ENCODE data around the gene CNST.

Gene CNST

DNA sequence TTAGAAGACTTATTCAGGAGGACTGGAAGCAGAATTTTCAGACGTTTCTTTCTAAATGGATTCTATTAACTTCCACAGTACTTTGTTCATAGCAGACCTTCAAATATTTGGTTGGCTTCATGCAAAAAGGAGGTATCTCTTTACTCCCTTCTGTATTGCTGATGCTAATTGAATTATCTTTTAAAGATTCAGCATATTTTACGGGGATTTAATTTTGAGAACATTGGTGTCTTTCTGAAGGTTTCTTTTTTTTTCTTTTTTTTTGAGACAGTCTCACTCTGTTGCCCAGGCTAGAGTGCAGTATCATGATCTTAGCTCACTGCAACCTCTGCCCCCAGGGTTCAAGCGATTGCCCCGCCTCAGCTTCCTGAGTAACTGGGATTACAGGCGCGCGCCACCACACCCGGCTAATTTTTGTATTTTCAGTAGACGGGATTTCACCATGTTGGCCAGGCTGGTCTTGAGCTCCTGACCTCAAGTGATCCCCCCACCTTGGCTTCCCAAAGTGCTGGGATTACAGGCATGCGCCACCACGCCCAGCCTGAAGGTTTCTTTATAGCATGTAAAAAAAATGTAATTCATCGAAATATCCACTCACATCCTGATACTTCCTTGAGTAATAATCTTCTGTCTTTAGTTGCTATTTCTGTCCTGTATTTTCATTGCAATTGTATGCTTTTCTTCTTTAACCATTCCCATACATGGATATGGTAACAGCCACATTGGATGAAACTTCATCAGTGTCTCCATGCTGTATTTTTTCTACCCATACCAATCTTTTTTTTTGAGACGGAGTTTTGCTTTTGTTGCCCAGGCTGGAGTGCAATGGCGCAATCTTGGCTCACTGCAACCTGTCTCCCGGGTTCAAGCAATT is 14.5 kb downstream of the CNST start:
- Histone ChIP-seq H3K4me3 (ENCODE audit: low read length) (peak overlapping the region; percentile 5; the same call in 1 of the 2 replicates), H3K27me3 (replicated peaks; ENCODE audit: insufficient read depth, low read length) (no peaks in the 10 kb centered on the region), H3K4me1 (ENCODE audit: low read length) (peaks cover 42% of the 10 kb centered on the region), H2AFZ (ENCODE audit: low read length) (no peak overlapping the region), H3K36me3 (replicated peaks; ENCODE audit: insufficient read depth, low read length) (no peaks in the 10 kb centered on the region), H3K79me2 (ENCODE audit: low read length) (peaks cover 87% of the 10 kb centered on the region), H3K4me2 (ENCODE audit: low read depth, low read length) (peak overlapping the region; percentile 58), H3K27ac (ENCODE audit: low read length) (peak overlapping the region; percentile 73; the same call in 1 of the 2 replicates), H3K9me3 (replicated peaks; ENCODE audit: insufficient read depth, low read length) (no peaks in the 10 kb centered on the region), H3F3A (ENCODE audit: insufficient read depth, low read length) (peaks cover 37% of the 10 kb centered on the region), H3K9ac (ENCODE audit: low read length) (peak overlapping the region; percentile 25; the same call in 1 of the 2 replicates), H4K20me1 (ENCODE audit: insufficient read depth, low read length) (no peaks in the 10 kb centered on the region), H3K9me2 (replicated peaks; ENCODE audit: insufficient read depth, low read length) (no peaks in the 10 kb centered on the region)
- no peak for DNase-seq
- TF ChIP-seq EZH2 (optimal IDR thresholded peaks at IDR 0.05; ENCODE audit: low read depth, low read length) = no peak
- TF ChIP-seq, protein P1, sequence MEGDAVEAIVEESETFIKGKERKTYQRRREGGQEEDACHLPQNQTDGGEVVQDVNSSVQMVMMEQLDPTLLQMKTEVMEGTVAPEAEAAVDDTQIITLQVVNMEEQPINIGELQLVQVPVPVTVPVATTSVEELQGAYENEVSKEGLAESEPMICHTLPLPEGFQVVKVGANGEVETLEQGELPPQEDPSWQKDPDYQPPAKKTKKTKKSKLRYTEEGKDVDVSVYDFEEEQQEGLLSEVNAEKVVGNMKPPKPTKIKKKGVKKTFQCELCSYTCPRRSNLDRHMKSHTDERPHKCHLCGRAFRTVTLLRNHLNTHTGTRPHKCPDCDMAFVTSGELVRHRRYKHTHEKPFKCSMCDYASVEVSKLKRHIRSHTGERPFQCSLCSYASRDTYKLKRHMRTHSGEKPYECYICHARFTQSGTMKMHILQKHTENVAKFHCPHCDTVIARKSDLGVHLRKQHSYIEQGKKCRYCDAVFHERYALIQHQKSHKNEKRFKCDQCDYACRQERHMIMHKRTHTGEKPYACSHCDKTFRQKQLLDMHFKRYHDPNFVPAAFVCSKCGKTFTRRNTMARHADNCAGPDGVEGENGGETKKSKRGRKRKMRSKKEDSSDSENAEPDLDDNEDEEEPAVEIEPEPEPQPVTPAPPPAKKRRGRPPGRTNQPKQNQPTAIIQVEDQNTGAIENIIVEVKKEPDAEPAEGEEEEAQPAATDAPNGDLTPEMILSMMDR (IDR thresholded peaks at IDR 0.05; ENCODE audit: low read length) = no peak
- TF ChIP-seq EZH2phosphoT487 (IDR thresholded peaks at IDR 0.05; ENCODE audit: low read length) = no peak

DNA sequence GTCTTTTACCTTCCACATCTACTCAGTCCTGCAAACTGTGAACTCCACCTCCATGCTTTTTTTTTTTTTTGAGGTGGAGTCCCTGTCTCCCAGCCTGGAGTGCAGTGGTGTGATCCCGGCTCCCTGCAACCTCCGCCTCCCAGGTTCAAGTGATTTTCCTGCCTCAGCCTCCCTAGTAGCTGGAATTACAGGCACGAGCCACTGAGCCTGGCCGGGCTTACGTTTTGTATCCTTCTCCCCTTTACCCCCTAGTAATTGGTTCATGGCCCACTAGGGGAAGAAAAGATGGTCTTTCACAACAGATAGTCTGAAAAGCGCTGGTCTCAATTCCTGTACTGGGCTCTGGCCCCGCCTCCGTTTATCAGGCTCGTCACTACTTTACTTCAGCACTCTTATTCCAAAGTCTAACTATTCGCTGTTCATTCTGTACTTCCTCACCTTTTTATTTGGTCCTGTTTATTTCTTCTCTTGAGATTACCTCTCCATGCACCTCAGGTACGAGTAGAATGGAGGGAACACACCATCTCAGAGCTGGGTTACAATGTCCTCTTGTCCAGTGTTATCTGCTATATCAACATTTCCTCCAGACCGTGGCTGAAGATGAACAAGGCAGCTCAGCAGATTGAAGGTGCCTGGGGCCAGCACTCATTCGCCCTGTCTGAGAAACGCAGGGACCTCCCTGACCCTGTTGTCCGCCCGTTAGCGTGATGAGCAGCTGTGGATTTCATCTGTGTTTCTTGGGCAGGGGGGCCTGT is 16.2 kb downstream of the CNST start:
- H3K9me2 ChIP-seq (replicated peaks; ENCODE audit: insufficient read depth, low read length) = no peaks in the 10 kb centered on the region
- no peak for DNase-seq
- no peaks in the 10 kb centered on the region for H4K20me1 ChIP-seq (ENCODE audit: insufficient read depth, low read length)
- no peak overlapping the region for H3K4me2 ChIP-seq (ENCODE audit: low read depth, low read length)
- H3K27me3 ChIP-seq (replicated peaks; ENCODE audit: insufficient read depth, low read length) = no peaks in the 10 kb centered on the region
- no peak overlapping the region for H2AFZ ChIP-seq (ENCODE audit: low read length)
- H3K79me2 ChIP-seq (ENCODE audit: low read length) = peaks cover 81% of the 10 kb centered on the region
- no peak overlapping the region for H3K27ac ChIP-seq (ENCODE audit: low read length)
- H3K9me3 ChIP-seq (replicated peaks; ENCODE audit: insufficient read depth, low read length) = no peaks in the 10 kb centered on the region
- no peaks in the 10 kb centered on the region for H3K36me3 ChIP-seq (replicated peaks; ENCODE audit: insufficient read depth, low read length)
- H3K9ac ChIP-seq (ENCODE audit: low read length) = no peak overlapping the region
- no peak overlapping the region for H3K4me3 ChIP-seq (ENCODE audit: low read length)
- TF ChIP-seq EZH2 (optimal IDR thresholded peaks at IDR 0.05; ENCODE audit: low read depth, low read length) = no peak
- TF ChIP-seq EZH2phosphoT487 (IDR thresholded peaks at IDR 0.05; ENCODE audit: low read length) = no peak
- H3F3A ChIP-seq (ENCODE audit: insufficient read depth, low read length) = peaks cover 28% of the 10 kb centered on the region
- H3K4me1 ChIP-seq (ENCODE audit: low read length) = peaks cover 35% of the 10 kb centered on the region

DNA sequence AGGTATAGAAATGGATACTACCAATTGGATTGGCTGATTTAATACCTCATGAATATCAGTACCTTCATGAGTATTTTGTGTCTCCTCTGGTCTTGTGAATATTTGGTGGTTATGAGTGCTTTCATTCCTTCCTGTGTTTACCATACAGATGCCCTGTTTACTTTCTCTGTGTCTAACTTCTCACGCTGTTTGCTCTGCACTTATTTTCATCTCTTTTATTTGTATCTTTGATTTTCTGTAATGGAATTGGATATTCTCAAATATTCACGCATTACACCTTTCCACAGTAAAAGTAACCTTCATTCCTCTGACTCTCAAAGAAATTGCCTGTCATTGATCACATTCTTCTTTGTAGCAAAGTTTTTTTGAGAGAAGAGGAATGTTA is 16.8 kb downstream of the CNST start:
- Histone ChIP-seq H3K4me1 (ENCODE audit: low read length) (peaks cover 34% of the 10 kb centered on the region), H3K79me2 (ENCODE audit: low read length) (peaks cover 83% of the 10 kb centered on the region), H3K27me3 (replicated peaks; ENCODE audit: insufficient read depth, low read length) (no peaks in the 10 kb centered on the region), H3K4me2 (ENCODE audit: low read depth, low read length) (no peak overlapping the region), H3K9me3 (replicated peaks; ENCODE audit: insufficient read depth, low read length) (no peaks in the 10 kb centered on the region), H3F3A (ENCODE audit: insufficient read depth, low read length) (peaks cover 22% of the 10 kb centered on the region), H3K9me2 (replicated peaks; ENCODE audit: insufficient read depth, low read length) (no peaks in the 10 kb centered on the region), H3K9ac (ENCODE audit: low read length) (no peak overlapping the region), H3K4me3 (ENCODE audit: low read length) (no peak overlapping the region), H4K20me1 (ENCODE audit: insufficient read depth, low read length) (no peaks in the 10 kb centered on the region), H3K36me3 (replicated peaks; ENCODE audit: insufficient read depth, low read length) (no peaks in the 10 kb centered on the region), H2AFZ (ENCODE audit: low read length) (no peak overlapping the region), H3K27ac (ENCODE audit: low read length) (no peak overlapping the region)
- TF ChIP-seq EZH2 (optimal IDR thresholded peaks at IDR 0.05; ENCODE audit: low read depth, low read length) (no peak), EZH2phosphoT487 (IDR thresholded peaks at IDR 0.05; ENCODE audit: low read length) (no peak)
- TF ChIP-seq, protein P1 (IDR thresholded peaks at IDR 0.05; ENCODE audit: low read length) = no peak
- DNase-seq = no peak
